H4 (cell line): ENCODE measurements around the gene GGT6. TPM values are rescaled to one million over a fixed set of nuclear protein-coding genes. Genes with fewer than 3 reads are reported as not detected.
"Not testable (repeated sequence)": the region's sequence is repeated elsewhere in the genome, so short reads cannot be mapped to it uniquely, and the experiment has no call there.

Source experiments
- DNase-seq: peaks from one replicate; pipeline ENCODE4 v3.0.0-alpha.2; 2015; ENCODE audit warnings: low spot score
- total RNA-seq: library from RNA; depleted of rRNA; stranded (reverse); fragments of >200 nt; shearing (Covaris generic); gene quantifications from 2 replicates; pipeline ENCODE4 v1.2.3, GENCODE V29; 2014

GGT6 gene
- total RNA-seq, 1 experiment from 2014 or later: not detected

GRCh38 chr17:4592240-4593005, 32.0 kb upstream of the GGT6 start:
- no peak for DNase-seq

- DNase-seq: peak; percentile 9
These were observed 31.2 kb upstream of the GGT6 start for GRCh38 chr17:4591529-4591928.

- no peak for DNase-seq
These were observed 30.6 kb upstream of the GGT6 start for GRCh38 chr17:4590981-4591453.

- not testable (repeated sequence) for DNase-seq
These were observed 29.7 kb upstream of the GGT6 start for GRCh38 chr17:4590042-4590441.

- DNase-seq: no peak
These were observed 28.7 kb upstream of the GGT6 start for GRCh38 chr17:4588898-4589625.

GRCh38 chr17:4588391-4588790, 28.0 kb upstream of the GGT6 start:
- no peak for DNase-seq

- DNase-seq: no peak
These were observed 27.4 kb upstream of the GGT6 start for GRCh38 chr17:4587803-4588202.

- DNase-seq: no peak
These were observed 26.8 kb upstream of the GGT6 start for GRCh38 chr17:4587195-4587594.

- DNase-seq: no peak
These were observed 25.7 kb upstream of the GGT6 start for GRCh38 chr17:4586043-4586442.

GRCh38 chr17:4585638-4585994, 25.2 kb upstream of the GGT6 start:
- DNase-seq: no peak

GRCh38 chr17:4584917-4585637, 24.7 kb upstream of the GGT6 start:
- DNase-seq: no peak

GRCh38 chr17:4584101-4584916, 23.9 kb upstream of the GGT6 start, which contains the start of gene SMTNL2:
SMTNL2 (plus strand) TSS chr17:4584529; CDS start chr17:4584606, 77 bp downstream.
- no peak for DNase-seq

- no peak for DNase-seq
These were observed 23.4 kb upstream of the GGT6 start for GRCh38 chr17:4583782-4584100.

- no peak for DNase-seq
These were observed 22.8 kb upstream of the GGT6 start for GRCh38 chr17:4583206-4583605.

- DNase-seq: no peak
These were observed 22.3 kb upstream of the GGT6 start for GRCh38 chr17:4582691-4583090.

GRCh38 chr17:4582101-4582501, 21.7 kb upstream of the GGT6 start:
- no peak for DNase-seq

GRCh38 chr17:4580291-4580690, 19.9 kb upstream of the GGT6 start:
- no peak for DNase-seq

- DNase-seq: no peak
These were observed 19.3 kb upstream of the GGT6 start for GRCh38 chr17:4579678-4580077.

GRCh38 chr17:4578349-4578748, 18.0 kb upstream of the GGT6 start:
- DNase-seq: not testable (repeated sequence)

GRCh38 chr17:4577386-4577993, 17.1 kb upstream of the GGT6 start:
- DNase-seq: no peak

- DNase-seq: no peak
These were observed 16.4 kb upstream of the GGT6 start for GRCh38 chr17:4576729-4577322.
